DOHH2 (cell line): Measurements from ENCODE around the gene TJP1.

Experiments used
- EZH2phosphoT487 ChIP-seq: fragments of 200-600 bp; sonication (generic); IDR thresholded peaks from 2 replicates; pipeline ENCODE4 v1.6.1; 2017; ENCODE audit warnings: borderline replicate concordance, mild to moderate bottlenecking, antibody characterized with exemption, low read length, moderate library complexity, mixed read lengths
- TF ChIP-seq, protein P1 (sequence below): fragments of 200-600 bp; sonication (generic); IDR thresholded peaks from one replicate; pipeline ENCODE4 v1.5.1; 2014; ENCODE audit warnings: antibody characterized with exemption, mild to moderate bottlenecking, low read depth, low read length; ENCODE audit not compliant: poor library complexity, severe bottlenecking

GRCh38 chr15:29686445-29687203, 135.6 kb downstream of the TJP1 start:
- TF ChIP-seq, protein P1, sequence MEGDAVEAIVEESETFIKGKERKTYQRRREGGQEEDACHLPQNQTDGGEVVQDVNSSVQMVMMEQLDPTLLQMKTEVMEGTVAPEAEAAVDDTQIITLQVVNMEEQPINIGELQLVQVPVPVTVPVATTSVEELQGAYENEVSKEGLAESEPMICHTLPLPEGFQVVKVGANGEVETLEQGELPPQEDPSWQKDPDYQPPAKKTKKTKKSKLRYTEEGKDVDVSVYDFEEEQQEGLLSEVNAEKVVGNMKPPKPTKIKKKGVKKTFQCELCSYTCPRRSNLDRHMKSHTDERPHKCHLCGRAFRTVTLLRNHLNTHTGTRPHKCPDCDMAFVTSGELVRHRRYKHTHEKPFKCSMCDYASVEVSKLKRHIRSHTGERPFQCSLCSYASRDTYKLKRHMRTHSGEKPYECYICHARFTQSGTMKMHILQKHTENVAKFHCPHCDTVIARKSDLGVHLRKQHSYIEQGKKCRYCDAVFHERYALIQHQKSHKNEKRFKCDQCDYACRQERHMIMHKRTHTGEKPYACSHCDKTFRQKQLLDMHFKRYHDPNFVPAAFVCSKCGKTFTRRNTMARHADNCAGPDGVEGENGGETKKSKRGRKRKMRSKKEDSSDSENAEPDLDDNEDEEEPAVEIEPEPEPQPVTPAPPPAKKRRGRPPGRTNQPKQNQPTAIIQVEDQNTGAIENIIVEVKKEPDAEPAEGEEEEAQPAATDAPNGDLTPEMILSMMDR, result no peak
- TF ChIP-seq EZH2phosphoT487, result no peak
